Peyer's patch (tissue), 4 donors: ENCODE results near the gene TCAIM. TPM values are rescaled to one million over a fixed set of nuclear protein-coding genes. Genes with fewer than 3 reads are reported as not detected.

ENCODE experiments used
- DNase-seq, 3 donors: peaks; one replicate each; pipeline ENCODE4 v3.0.0-alpha.2; 2017 to 2019
- H3K27ac ChIP-seq, 4 donors: fragments of 200-600 bp; sonication (generic); one replicate each; pipeline ENCODE4 v1.5.1; 2016 to 2019
- H3K27me3 ChIP-seq, 2 donors: fragments of 200-600 bp; sonication (generic); one replicate each; pipeline ENCODE4 v1.5.1; 2019
- H3K36me3 ChIP-seq, 3 donors: fragments of 200-600 bp; sonication (generic); one replicate each; pipeline ENCODE4 v1.5.1; 2016 to 2019
- H3K4me1 ChIP-seq, 4 donors: fragments of 200-600 bp; sonication (generic); one replicate each; pipeline ENCODE4 v1.5.1; 2016 to 2019
- H3K4me3 ChIP-seq, 4 donors: fragments of 200-600 bp; sonication (generic); 1 replicate in 3 of 4; 2 replicates in 1 of 4; pipeline ENCODE4 v1.5.1; 2016 to 2019; ENCODE audit warnings: mild to moderate bottlenecking in 1 of 4
- H3K9me3 ChIP-seq, 4 donors: fragments of 200-600 bp; sonication (generic); one replicate each; pipeline ENCODE4 v1.5.1; 2016 to 2019; ENCODE audit warnings: mild to moderate bottlenecking in 1 of 4
- POLR2A ChIP-seq, 2 donors: fragments of 450-650 bp; IDR thresholded peaks; one replicate each; pipeline ENCODE4 v1.5.1; 2017; ENCODE audit warnings: antibody characterized with exemption in 2 of 2, mild to moderate bottlenecking in 2 of 2, moderate library complexity in 2 of 2
- total RNA-seq, 4 donors: library from RNA; depleted of rRNA; stranded (reverse); fragments of >200 nt; gene quantifications; one replicate each; pipeline ENCODE4 v1.1.0, GENCODE V29; 2016
- TF ChIP-seq, protein P1 (sequence below), 6 experiments: fragments of 450-650 bp in 4 of 6; fragments of 200-600 bp in 2 of 6; sonication (generic) in 1 of 6; IDR thresholded peaks; one replicate each; pipeline ENCODE4 v1.5.1; 2017 to 2019; ENCODE audit warnings: antibody characterized with exemption in 6 of 6, mild to moderate bottlenecking in 3 of 6, moderate library complexity in 1 of 6

Gene TCAIM
- total RNA-seq, 4 donors from 2014 or later: 14.7 to 25.9 (median 17.8) TPM

DNA sequence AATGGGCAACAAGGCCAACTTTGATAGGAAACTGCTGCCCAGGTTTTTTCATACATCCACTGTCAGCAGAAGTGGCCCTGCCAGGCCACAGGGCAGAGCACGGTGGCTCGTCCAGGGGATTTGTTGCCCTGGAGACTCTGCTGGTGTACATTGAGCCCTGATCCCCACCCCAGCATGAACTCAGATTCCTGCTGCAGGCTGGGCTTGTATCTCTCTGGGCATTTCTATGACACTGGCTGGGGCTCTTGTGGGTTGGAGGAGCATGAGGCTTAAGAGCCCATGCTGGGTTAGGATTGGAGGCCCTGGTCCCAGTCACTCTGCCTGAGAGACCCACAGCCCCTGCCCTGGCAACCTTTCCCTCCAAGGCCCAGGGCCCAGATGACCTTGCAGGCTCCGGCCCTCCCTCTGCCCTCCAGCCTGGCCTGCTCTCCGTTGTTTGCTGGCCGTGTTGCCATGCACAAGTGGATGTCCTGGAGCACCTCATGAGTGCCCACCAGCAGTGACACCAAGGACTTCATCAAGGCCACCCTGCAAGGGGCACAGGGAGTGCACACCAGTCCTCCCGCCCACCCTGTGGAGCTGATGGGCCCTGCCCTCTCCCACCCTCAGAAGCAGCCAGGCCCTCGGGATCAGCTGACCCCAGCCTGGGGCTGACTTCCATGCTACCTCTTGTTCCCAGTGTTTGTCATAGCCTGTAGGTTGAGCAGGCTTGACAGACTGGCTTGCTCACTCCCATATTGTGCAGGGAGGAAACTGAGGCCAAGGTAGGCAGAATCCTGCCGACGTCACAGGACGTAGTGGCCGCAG lies 80.8 kb downstream of the TCAIM start:
- H3K27me3 ChIP-seq: no peaks in the 10 kb centered on the region
- TF ChIP-seq POLR2A (IDR thresholded peaks at IDR 0.05): no peak
- TF ChIP-seq, protein P1, sequence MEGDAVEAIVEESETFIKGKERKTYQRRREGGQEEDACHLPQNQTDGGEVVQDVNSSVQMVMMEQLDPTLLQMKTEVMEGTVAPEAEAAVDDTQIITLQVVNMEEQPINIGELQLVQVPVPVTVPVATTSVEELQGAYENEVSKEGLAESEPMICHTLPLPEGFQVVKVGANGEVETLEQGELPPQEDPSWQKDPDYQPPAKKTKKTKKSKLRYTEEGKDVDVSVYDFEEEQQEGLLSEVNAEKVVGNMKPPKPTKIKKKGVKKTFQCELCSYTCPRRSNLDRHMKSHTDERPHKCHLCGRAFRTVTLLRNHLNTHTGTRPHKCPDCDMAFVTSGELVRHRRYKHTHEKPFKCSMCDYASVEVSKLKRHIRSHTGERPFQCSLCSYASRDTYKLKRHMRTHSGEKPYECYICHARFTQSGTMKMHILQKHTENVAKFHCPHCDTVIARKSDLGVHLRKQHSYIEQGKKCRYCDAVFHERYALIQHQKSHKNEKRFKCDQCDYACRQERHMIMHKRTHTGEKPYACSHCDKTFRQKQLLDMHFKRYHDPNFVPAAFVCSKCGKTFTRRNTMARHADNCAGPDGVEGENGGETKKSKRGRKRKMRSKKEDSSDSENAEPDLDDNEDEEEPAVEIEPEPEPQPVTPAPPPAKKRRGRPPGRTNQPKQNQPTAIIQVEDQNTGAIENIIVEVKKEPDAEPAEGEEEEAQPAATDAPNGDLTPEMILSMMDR (IDR thresholded peaks at IDR 0.05): no peak
- H3K36me3 ChIP-seq: no peaks in the 10 kb centered on the region
- no peaks in the 10 kb centered on the region for H3K9me3 ChIP-seq
- no peak overlapping the region for H3K4me3 ChIP-seq
- H3K27ac ChIP-seq: no peak overlapping the region
- DNase-seq: no peak
- no peaks in the 10 kb centered on the region for H3K4me1 ChIP-seq

DNA sequence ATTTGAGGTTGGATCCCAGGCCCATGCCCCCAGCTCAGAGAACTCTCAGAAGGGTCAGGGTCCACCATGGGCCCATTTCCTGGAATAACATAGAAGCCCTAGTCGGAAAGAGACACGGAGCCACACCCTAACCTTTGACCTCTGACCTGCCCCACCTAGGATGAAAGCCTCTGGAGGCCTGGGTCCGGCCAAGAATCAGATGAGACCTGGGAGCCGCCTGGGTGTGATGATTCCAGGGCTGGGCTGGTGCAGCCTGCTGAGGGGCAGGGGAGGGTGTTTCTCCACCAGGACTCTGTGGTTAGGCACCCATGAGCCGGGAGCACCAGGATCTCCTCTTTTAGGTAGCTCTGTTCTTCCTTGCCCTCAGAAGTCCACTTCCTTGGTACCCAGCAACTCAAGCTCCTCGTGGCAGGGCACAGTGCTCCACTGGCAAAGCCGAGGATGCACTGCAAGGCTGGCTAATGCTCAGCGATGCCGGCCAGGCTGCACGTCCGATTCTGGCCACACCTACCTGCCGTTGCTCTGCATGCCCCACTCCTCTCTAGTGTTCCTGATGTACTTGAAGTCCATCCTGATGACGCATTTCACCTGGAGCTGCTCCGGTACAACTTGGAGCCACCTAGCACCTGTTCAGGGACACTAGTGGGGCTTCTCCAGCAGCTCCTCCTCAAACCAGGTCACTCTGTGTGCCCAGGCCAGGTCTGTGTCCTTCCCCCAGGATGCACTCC lies 81.5 kb downstream of the TCAIM start:
- DNase-seq: no peak
- Histone ChIP-seq H3K4me1 (no peaks in the 10 kb centered on the region), H3K9me3 (no peaks in the 10 kb centered on the region), H3K27me3 (no peaks in the 10 kb centered on the region), H3K36me3 (no peaks in the 10 kb centered on the region), H3K4me3 (no peak overlapping the region), H3K27ac (no peak overlapping the region)
- TF ChIP-seq POLR2A (IDR thresholded peaks at IDR 0.05): no peak

DNA sequence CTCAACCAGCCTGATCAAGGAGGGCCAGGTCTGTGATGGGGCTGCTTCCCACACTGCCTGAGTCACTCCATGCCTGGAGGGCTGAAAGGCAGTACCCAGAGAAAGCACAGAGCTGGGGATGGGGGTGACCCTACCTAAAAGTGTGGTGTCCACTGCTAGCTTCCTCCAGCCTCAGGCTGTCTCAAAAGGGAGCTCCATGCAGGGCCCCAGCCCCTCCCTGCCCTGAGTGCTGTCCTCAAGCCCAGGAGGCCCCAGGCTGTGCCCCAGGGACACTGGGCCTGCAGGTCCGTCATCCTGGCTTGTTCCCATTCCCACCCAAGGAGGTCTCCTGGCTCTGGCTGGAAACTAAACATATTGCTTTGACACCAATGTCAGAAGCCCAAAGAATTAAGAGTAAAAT lies 82.1 kb downstream of the TCAIM start:
- no peaks in the 10 kb centered on the region for H3K27me3 ChIP-seq
- no peaks in the 10 kb centered on the region for H3K9me3 ChIP-seq
- no peaks in the 10 kb centered on the region for H3K36me3 ChIP-seq
- no peaks in the 10 kb centered on the region for H3K4me1 ChIP-seq
- no peak overlapping the region for H3K27ac ChIP-seq
- TF ChIP-seq, protein P1 (IDR thresholded peaks at IDR 0.05): no peak
- TF ChIP-seq POLR2A (IDR thresholded peaks at IDR 0.05): no peak
- no peak overlapping the region for H3K4me3 ChIP-seq
- DNase-seq: no peak

- TF ChIP-seq POLR2A (IDR thresholded peaks at IDR 0.05): no peak
- no peaks in the 10 kb centered on the region for H3K9me3 ChIP-seq
- H3K27ac ChIP-seq: no peak overlapping the region
- no peaks in the 10 kb centered on the region for H3K27me3 ChIP-seq
- no peak overlapping the region for H3K4me3 ChIP-seq
- no peaks in the 10 kb centered on the region for H3K4me1 ChIP-seq
- no peaks in the 10 kb centered on the region for H3K36me3 ChIP-seq
- no peak for DNase-seq
Observed at GRCh38 chr3:44421280-44421679, 82.7 kb downstream of the TCAIM start.

GRCh38 chr3:44424758-44425157 lies 86.2 kb downstream of the TCAIM start:
- no peaks in the 10 kb centered on the region for H3K9me3 ChIP-seq

DNA sequence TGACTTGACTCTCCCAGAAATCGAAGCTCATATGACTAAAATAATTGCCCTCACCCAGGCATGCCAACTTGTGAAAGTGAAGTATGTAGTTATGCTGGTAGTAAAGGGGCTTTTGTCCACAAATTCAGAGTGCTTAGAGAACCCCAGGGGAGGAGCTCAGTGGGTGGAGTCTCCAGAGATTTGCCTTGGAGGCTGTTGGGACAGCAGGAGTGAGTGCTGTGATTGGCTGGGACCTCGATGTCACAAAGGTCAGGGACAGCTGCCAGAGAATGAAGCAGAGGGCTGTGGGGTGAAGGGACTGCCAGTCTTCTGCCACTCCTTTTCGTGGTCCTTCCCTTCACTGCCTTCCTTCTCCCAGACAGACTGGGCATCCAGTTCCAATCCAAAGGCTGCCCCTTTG lies 89.1 kb downstream of the TCAIM start:
- Histone ChIP-seq H3K4me1 (no peaks in the 10 kb centered on the region), H3K9me3 (no peaks in the 10 kb centered on the region), H3K27me3 (no peaks in the 10 kb centered on the region), H3K36me3 (no peaks in the 10 kb centered on the region), H3K4me3 (no peak overlapping the region), H3K27ac (no peak overlapping the region)
- TF ChIP-seq, protein P1 (IDR thresholded peaks at IDR 0.05): no peak
- TF ChIP-seq POLR2A (IDR thresholded peaks at IDR 0.05): no peak
- no peak for DNase-seq

More at GRCh38 chr3:44424758-44425157, 86.2 kb downstream of the TCAIM start:
- Histone ChIP-seq H3K27ac (no peak overlapping the region), H3K4me1 (no peaks in the 10 kb centered on the region), H3K36me3 (no peaks in the 10 kb centered on the region), H3K4me3 (no peak overlapping the region), H3K27me3 (no peaks in the 10 kb centered on the region)
- DNase-seq: no peak
- TF ChIP-seq, protein P1 (IDR thresholded peaks at IDR 0.05): no peak
- no peak for TF ChIP-seq POLR2A (IDR thresholded peaks at IDR 0.05)
